GM21423 (cell line): ENCODE data around the gene ASCL5.

Experiments
- ATAC-seq: cut with Tn5 transposase; IDR thresholded peaks from one replicate; pipeline ENCODE4 v1.9.1; 2021; ENCODE audit warnings: mild to moderate bottlenecking, moderate library complexity; ENCODE audit not compliant: unreplicated experiment

Gene ASCL5

GRCh38 chr1:201136355-201137023, 9.5 kb upstream of the ASCL5 start:
- no peak for ATAC-seq

DNA sequence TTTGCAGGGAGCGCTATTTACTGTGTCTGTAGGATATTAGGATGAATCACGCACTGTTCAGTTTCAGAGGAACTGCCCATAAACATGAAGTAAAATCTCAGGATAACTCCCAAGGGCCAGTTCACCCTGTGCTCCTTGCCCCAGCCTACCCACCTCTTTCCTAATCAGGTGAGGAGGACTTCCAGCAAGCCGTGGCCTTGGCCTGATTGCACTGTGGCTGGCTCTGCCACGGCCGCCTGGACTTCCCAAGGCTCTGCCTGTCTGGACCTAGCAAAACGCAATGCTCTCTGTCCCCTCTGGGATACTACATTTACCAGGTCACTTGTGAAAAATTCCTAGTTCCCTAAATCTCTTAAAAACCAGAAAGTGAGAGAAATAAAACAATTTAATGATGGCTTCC, 7.4 kb upstream of the ASCL5 start:
- no peak for ATAC-seq

DNA sequence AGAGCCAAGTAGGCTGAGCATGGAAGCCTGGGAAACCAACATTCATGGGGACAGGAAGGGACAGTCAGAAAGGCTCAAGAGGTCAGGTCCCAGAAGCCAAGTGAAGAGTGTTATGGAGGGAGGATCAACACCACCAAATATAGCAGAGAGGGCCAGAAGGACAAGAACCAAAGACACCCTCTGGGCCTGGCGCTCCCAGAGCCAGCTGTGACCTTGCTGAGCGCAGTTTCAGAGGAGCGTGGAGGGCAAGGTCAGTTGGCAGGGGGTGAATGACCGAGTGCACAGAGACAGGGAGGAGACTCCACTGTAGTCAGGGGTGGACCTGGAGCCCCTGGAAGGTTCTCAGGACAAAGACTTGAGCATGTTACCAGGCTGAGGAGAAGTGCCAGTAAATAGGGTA, 4.4 kb upstream of the ASCL5 start:
- no peak for ATAC-seq

- no peak for ATAC-seq
Observed at GRCh38 chr1:201128962-201129361, 2.0 kb upstream of the ASCL5 start.

DNA sequence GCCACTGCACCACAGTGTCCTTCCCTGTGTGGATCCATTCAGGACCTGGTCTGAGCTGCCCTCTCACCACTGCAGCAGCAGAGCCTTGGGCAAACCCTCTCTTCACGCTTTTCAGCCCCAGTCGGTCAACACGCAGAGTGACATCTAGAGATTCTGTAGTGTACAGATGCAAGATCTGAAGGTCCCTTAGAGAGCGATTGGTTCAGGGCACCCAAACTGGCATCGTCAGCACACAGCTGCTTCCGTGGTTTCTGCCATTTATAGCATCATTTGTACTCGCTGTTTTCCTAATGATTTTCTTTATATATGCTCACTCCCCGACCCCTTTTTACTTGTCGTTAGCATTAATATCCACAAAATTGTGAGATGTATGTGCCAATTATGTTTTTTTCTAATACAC, 1.5 kb upstream of the ASCL5 start:
- ATAC-seq = no peak

- ATAC-seq = no peak
Observed at GRCh38 chr1:201127755-201128455, 921 bp upstream of the ASCL5 start.

GRCh38 chr1:201126463-201126831, 537 bp downstream of the ASCL5 start:
- no peak for ATAC-seq

GRCh38 chr1:201125800-201126199, 1.2 kb downstream of the ASCL5 start:
- ATAC-seq = no peak

GRCh38 chr1:201125019-201125418, 2.0 kb downstream of the ASCL5 start:
- no peak for ATAC-seq

- no peak for ATAC-seq
Observed at GRCh38 chr1:201123866-201124265, 3.1 kb downstream of the ASCL5 start.

DNA sequence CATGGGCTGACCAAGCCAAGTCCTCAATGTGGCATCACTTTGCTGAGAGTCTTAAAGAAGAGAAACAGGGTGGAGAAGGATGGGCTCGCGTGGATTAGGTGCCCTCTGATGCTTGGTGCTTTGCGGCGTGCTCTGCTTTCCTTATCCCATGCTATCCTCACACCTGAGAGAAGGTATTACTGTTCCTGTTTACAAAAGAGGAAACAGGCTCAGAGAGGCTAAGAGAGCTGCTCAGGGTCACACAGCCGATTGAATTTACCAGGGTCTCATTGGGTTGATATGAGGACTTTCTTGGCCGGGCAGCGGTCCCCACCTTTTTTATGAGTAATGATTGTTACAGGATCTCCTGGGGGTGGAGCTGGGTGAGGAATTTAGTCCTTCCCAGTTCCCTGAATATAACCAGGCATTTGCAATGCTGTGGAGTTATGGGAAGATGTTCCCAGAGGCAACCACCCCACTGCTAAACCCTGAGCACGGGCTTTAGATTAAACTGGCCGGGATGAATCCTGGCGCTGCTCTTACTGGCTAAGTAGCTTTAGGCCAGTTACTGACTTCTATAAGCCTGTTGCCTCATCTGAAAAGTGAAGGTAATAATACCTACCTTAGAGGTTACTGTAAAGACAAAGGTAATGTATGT, 4.5 kb downstream of the ASCL5 start:
- ATAC-seq = no peak

DNA sequence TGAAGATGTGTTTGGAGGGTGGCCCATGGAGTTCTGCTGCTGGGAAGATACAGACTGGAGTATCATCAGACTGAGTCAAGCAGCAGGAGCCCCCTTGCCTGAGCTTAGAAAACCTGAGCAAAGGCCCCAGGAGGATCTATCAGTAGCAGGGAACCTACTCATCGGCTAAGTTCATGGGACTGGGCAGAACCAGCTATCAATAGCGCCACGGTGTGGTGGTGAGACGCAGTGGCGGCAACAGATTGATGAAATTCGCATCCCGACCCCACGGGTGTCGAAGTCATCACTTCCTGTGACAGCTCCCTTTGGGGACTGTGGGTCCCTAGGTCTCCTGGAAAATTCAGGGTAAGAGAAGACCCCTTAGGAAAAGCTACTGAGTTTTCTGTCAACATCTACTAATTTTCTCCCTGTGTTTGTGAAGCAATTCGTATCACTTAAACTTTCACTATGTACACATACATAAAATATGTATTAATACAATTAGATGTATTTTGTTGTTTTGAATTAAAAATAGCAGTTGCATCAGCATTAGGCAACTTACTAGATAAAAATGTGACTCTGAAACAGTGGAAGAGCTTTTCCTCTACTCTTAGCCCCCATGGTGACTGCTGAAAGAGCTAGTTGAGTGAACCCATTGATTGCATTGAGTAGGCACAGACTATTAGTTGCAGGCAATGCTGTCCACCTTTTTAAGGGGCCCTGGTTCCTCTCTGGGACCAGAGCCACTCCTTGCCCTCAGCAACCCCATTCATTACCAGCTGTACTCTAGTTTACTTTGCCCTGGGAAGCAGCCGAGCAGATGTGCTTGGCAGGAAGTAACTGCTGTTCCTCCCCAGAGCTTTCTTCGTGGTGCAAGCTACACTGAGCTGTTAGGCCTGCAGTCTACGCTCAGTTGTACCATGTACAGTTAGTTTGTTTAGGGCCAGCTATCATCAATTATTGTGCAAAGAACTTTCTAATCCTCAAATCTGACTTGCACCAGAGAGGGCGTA, 7.5 kb downstream of the ASCL5 start:
- no peak for ATAC-seq

DNA sequence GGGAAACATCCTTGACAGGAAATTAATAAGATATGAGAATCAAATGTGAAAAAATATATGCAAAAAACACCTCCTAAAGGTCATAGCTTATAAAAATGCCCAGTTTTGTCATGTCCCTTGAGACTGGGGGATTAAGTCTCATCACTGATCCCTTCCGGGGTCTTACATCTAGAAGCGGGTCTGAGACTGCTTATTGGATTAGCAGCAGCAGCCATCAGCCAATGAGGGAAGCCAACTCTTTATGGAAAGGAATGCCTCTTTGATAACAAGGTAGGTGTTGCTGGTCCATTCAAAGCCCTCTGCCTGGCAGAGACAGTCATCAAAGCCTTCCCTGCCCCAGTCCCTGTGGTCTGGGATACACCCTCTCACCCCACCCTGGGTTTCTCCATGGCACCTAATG, 10.9 kb downstream of the ASCL5 start:
- ATAC-seq = no peak

DNA sequence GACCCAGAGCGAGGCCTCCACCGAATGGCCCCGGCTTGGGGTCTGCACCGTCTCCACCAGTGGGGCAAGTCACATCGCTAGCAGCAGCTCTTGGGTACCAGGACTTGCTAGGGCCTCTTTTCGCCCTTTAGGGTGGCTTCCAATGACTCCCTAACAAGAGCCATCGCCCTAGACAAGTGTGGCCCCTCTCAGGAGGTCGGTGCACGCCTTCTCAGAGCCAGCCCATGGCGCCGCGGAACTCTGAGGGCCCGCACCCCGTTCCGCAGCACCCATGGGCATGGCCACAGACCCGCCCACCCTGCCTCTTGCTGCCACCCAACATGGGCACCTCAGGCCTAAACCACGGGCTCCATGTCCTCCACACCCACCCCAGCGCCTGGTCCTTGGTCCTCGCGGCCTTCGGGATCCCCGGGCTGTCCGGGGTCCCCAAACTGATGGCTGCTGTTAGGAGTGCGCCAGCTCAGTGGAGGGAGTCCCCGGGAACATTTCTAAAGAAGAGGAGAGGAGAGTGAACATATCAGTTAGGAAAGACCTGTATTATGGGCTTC, 11.5 kb downstream of the ASCL5 start:
- no peak for ATAC-seq

DNA sequence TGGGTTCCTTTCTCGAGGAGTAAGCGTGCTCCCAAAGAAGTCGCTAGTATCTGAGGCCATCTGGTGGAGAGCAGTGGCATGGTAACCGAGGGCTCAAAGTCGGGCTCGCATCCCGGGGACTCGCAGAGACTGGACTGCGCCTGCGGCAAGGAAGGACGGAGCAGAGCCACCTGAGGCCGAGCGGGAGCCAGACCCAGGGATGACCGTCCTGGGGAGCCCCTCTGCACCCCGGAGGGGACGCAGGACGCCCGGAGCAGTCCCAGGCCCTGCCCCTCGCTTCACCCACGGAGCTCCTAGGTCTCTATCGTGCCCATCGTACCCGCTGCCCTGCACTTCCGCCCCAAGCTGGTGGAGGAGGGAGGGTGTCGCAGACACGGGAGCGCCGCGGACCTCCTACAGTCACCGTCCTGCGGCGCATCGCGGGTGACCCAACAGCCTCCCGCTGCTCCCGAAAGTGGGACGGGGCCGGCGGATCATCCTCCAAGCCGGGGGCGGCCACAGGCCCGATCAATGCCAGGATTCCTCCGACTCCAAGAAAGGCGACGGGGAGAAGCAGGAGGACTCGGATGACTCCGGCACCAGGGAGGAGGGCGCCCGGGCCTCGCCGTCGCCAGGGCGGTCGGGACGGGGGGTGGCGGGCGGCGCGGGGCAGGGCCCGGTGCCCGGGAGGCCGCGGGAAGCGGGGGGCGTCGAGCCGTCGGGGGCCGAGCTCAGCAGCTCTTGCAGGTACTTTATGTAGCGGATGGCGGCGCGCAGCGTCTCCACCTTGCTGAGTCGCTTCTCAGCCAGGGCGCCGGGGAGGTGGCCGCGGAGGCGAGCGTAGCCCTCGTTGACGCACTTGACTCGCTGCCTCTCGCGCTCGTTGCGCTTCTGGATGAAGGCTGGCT, 12.5 kb downstream of the ASCL5 start:
- peak; percentile 82 for ATAC-seq

DNA sequence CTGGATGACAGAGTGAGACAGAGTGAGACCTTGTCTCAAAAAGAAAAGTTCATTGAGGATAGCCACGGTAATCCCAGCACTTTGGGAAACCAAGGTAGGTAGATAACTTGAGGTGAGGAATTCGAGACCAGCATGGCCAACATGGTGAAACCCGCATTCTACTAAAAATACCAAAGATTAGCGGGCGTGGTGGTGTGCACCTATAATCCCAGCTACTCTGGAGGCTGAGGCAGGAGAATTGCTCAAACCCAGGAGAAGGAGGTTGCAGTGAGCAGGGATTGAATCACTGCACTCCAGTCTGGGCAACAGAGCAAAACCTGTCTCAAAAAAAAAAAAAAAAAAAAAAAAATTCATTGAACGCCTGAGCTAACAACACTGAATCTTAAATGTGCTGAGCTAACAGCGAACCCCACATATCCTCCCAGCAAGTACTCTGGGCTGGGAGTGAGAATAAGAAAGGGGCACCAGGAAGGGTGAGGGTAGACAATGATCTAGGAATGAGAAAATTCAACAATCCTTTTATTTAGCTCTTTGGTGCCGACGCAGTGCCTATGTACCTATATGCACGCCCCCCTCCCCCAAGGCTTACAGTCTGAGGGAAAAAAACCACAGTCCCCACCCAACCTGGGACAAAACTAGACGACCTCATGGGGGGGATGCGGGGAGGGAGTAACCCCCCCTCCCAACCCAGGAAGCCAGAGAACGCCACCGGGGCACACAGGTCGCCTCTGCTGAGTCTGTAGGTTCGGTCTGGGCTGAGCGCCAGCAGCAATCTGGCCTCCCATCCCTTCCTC, 13.3 kb downstream of the ASCL5 start:
- ATAC-seq = no peak

GRCh38 chr1:201112926-201113325, 14.1 kb downstream of the ASCL5 start:
- no peak for ATAC-seq

DNA sequence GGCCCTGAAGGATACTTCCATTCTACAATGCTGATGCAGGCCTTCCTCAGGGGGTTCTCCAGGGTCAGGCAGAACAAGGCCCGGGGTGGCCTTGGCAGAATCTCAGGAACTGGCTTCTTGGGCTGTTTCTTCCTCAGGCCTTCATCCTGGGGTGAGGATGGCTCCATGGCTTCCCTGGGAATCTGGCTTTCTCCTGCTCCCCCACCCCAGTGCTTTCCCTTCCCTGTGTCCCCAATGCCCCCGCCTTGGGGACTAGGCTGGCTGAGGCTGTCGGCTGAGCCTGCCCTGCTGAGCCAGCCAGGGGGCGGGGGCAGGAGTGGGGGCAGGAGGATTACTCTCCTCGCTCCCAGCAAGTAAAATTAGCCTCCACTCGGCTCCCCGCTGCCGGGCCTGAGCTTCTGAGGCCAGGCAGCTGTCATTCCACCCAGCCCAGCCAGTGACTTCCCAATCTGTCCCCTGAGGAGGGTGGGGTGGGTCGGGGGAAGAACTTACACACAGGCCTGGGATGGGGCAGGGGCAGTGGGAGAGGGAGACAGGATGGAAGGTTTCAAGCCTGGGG, 14.7 kb downstream of the ASCL5 start, which contains the start of gene CACNA1S:
Gene CACNA1S, minus strand, starts transcription at position 254 of the 559 bp plus-strand sequence. Its CDS starts 87 bp downstream, at position 167.
- ATAC-seq = no peak

DNA sequence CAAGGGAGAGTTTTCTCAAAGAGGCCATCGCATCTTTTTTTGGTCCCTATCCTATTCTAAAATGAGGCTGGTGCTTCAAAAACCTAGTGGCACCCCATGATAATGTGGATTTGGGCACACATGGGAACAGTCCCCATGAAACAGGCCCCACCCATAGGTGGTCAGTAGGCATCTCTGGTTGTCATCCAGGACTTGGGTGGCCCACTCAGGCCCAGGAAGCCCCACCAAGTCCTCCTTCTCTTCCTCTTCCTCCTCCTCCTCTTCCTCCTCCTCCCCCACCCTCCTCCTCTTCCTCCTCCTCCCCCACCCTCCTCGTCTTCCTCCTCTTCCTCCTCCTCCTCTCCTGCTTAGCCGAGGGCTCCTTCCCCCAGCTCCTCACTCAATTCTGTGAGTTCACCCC, 15.3 kb downstream of the ASCL5 start:
- ATAC-seq = no peak
